ENCODE data around the gene FARP2. TPM values are rescaled to one million over a fixed set of nuclear protein-coding genes. Genes with fewer than 3 reads are reported as not detected.

Gene FARP2
- total and polyA plus RNA-seq, 2 of the 13 experiments (the other 11 are each of a cell fraction or from before 2014, with no cell fraction given): 28.0 to 45.4 TPM

GRCh38 chr2:241540771-241541561 is 184.9 kb downstream of the FARP2 start (continued):
- TF ChIP-seq, protein P1, sequence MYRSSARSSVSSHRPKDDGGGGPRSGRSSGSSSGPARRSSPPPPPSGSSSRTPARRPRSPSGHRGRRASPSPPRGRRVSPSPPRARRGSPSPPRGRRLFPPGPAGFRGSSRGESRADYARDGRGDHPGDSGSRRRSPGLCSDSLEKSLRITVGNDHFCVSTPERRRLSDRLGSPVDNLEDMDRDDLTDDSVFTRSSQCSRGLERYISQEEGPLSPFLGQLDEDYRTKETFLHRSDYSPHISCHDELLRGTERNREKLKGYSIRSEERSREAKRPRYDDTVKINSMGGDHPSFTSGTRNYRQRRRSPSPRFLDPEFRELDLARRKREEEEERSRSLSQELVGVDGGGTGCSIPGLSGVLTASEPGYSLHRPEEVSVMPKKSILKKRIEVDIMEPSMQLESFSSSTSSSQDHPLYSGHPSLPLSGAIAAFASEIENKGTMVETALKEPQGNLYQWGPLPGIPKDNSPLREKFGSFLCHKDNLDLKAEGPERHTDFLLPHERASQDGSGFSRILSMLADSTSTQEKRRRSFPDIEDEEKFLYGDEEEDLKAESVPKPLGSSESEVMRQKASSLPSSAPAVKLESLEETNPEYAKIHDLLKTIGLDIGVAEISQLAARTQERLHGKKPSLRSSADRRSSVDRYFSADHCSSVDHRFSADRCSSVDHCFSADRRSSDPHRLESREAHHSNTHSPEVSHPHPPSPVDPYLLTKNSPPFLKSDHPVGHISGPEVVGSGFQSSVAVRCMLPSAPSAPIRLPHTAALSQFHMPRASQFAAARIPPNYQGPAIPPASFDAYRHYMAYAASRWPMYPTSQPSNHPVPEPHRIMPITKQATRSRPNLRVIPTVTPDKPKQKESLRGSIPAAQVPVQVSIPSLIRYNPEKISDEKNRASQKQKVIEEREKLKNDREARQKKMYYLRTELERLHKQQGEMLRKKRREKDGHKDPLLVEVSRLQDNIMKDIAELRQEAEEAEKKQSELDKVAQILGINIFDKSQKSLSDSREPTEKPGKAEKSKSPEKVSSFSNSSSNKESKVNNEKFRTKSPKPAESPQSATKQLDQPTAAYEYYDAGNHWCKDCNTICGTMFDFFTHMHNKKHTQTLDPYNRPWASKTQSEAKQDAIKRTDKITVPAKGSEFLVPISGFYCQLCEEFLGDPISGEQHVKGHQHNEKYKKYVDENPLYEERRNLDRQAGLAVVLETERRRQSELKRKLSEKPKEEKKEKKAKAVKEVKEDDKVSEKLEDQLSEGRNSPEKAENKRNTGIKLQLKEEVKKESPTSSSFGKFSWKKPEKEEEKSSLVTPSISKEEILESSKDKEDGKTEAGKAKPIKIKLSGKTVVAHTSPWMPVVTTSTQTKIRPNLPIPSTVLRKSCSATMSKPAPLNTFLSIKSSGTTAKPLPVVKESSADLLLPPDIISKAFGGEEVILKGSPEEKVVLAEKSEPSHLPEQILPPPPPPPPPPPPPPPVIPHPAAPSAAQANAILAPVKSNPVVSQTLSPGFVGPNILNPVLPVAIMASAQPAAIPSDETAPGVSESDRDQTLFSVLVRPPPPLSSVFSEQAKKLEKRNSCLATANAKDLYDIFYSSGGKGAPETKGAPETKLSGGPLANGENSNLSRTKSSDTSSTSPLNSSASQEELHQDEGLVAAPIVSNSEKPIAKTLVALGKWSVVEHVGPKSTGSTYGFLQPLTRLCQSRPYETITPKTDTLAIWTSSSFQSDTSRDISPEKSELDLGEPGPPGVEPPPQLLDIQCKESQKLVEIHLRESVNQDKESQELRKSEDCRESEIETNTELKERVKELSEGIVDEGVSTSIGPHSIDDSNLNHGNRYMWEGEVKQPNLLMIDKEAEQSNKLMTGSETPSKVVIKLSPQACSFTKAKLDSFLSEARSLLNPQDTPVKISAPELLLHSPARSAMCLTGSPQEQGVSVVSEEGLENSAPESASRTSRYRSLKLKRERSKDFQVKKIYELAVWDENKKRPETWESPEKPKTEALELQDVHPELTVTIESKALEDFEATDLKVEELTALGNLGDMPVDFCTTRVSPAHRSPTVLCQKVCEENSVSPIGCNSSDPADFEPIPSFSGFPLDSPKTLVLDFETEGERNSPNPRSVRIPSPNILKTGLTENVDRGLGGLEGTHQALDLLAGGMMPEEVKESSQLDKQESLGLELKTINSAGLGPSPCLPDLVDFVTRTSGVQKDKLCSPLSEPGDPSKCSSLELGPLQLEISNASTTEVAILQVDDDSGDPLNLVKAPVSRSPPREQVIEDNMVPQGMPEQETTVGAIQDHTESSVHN (CRISPR knock-in tag; IDR thresholded peaks at IDR 0.05): no peak
- no peak for TF ChIP-seq NR1H2 (CRISPR knock-in tag; IDR thresholded peaks at IDR 0.05; ENCODE audit: borderline replicate concordance, low read depth)
- no peak for TF ChIP-seq ZNF501 (CRISPR knock-in tag; IDR thresholded peaks at IDR 0.05)
- no peak for TF ChIP-seq ZNF644 (CRISPR knock-in tag; IDR thresholded peaks at IDR 0.05; ENCODE audit: low read depth)
- no peak for TF ChIP-seq ZBTB7B (CRISPR knock-in tag; IDR thresholded peaks at IDR 0.05)
- 0 out of 2 replicates have a peak, but pooled peaks have one; percentile 28 for TF ChIP-seq ZNF547 (CRISPR knock-in tag; IDR thresholded peaks at IDR 0.05)
- no peak for TF ChIP-seq CREB1 (IDR thresholded peaks at IDR 0.05)
- no peak for TF ChIP-seq CREB1 (CRISPR knock-in tag; IDR thresholded peaks at IDR 0.05)
- no peak for TF ChIP-seq MATR3 (CRISPR knock-in tag; IDR thresholded peaks at IDR 0.05)
- 0 out of 2 replicates have a peak, but pooled peaks have one; percentile 50 for TF ChIP-seq ZNF34 (CRISPR knock-in tag; IDR thresholded peaks at IDR 0.05; ENCODE audit: borderline replicate concordance)
- no peak for TF ChIP-seq TCF7 (IDR thresholded peaks at IDR 0.05; ENCODE audit: low read depth)
- no peak for TF ChIP-seq ZNF83 (CRISPR knock-in tag; IDR thresholded peaks at IDR 0.05; ENCODE audit: borderline replicate concordance)
- TF ChIP-seq ZBTB3 (CRISPR knock-in tag; IDR thresholded peaks at IDR 0.05; ENCODE audit: borderline replicate concordance, low read depth): no peak
- 0 out of 2 replicates have a peak, but pooled peaks have one; percentile 1 for TF ChIP-seq KLF13 (CRISPR knock-in tag; IDR thresholded peaks at IDR 0.05)
- TF ChIP-seq ZBTB38 (CRISPR knock-in tag; IDR thresholded peaks at IDR 0.05): 0 out of 2 replicates have a peak, but pooled peaks have one; percentile 6

Data from HepG2 (cell line).